ENCODE measurements around the gene TREML1. TPM values are rescaled to one million over a fixed set of nuclear protein-coding genes. Genes with fewer than 3 reads are reported as not detected.

Gene TREML1
- total RNA-seq, 1 donor = 1.1 TPM

DNA sequence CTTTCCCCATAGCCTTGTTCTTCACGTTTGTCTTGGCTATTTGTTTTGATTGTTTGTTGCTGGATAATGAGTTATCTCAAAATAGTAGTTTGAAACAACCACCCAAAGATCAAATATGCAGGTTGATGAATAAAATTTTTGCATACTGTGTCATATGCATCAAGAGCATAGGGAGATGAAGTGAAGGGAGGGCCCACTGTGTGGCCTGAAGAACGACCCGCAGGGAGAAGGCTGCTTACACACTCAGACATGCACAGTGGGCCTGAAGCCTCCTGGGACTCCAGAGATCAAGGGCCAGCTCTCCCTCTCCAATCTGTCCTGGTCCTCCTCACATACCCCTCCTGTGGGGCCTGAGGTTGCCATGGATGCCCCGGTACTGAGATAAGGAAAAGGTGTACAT is 25.0 kb upstream of the TREML1 start:
- no peak for DNase-seq (ENCODE audit: low read depth in 2 of 3, low spot score in 2 of 3)

DNA sequence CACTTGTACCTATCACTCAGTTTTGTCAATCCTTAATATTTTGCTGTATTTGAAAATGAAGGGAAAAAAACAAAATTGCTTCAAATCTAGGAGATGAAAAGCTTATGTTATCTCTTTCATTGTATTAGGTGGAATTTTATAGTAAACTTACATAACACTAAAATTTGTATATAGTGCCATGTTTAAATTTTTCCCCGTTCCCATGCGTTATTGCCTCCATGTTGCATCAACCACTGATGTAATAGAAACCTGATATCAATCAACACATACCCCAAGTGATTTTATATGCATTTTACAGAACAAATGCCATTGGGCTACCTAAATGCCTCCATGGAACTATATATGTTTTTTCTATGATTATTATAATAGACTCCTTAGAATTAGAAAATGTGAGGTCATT is 23.5 kb upstream of the TREML1 start:
- no peak for DNase-seq (ENCODE audit: low read depth in 2 of 3, low spot score in 2 of 3)

- no peak for DNase-seq (ENCODE audit: low read depth in 2 of 3, low spot score in 2 of 3)
These were observed 23.1 kb upstream of the TREML1 start for GRCh38 chr6:41177287-41177686.

DNA sequence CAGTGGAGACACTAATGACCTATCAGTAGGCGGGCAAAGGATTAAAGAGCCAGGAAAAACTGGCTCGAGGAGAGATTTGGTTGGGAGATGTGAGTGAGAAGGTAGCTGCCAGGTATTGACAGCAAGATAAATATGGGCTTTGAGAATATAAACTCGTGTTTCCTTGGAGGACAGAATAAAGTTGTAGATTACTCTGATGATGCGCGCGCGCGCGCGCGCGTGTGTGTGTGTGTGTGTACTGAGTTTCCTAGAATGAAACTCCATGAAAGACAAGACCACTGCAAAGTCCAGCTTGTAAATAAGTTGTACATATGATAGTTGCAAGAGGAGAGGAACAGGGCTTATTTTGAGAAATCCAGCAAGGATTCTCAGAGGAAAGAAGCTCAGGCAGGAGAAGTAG is 22.0 kb upstream of the TREML1 start:
- no peak for DNase-seq (ENCODE audit: low read depth in 2 of 3, low spot score in 2 of 3)

DNA sequence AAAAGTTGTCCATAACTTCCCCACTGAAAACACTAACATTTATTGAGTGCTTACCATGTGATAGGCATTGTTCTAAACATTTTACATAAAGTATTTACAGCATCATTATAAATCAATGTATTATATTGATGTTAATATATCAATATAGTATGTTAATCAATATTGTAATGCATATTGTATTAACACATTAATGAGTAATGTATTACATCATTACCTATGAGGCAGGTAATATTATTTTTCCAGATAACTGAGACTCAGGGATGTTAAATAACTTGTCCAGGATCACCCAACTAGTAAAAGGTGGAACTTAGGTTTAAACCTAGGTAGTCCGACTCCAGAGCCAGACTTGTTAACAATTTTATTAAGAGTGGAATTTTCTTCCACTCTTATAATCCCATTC is 20.9 kb upstream of the TREML1 start:
- DNase-seq (ENCODE audit: low read depth in 2 of 3, low spot score in 2 of 3) = no peak

DNA sequence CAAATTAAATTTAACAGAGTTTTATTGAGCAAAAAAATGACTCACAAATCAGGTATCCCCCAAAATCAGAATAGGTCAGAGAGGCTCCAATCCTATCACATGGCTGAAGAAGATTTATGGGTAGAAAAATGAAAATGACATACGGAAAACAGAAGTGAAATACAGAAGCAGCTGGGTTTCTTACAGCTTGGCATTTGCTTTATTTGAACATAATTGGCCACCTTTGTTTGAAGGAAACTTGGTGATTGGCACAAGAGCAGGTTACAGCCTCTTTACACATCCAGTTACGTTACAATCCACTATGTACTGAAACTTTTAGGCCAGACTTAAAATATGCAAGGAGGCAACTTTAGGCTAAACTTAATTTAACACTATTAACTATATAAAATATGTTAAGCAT is 20.5 kb upstream of the TREML1 start:
- peak in 1 of 3 donors; percentile 35 for DNase-seq (ENCODE audit: low read depth in 2 of 3, low spot score in 2 of 3)

DNA sequence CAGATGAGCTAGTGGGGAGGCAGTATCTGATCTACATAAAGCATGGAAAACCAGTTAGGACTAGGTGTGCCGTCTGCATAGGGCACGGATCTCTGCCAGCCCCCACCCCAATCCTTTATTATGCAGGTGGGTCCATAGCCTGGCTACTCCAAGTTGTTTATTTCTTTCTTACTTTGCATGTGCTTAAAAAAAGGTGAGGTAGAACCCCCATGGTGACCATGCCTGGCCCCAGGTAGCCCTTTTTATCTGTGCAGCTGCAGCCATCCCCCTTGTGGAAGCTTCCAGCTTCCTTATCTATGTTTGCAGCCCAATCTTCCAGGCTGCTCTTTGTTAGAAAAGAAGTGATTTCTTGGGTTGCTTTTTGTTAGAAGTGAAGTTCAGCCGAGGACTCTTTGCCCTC is 17.8 kb upstream of the TREML1 start:
- DNase-seq (ENCODE audit: low read depth in 2 of 3, low spot score in 2 of 3) = no peak

DNA sequence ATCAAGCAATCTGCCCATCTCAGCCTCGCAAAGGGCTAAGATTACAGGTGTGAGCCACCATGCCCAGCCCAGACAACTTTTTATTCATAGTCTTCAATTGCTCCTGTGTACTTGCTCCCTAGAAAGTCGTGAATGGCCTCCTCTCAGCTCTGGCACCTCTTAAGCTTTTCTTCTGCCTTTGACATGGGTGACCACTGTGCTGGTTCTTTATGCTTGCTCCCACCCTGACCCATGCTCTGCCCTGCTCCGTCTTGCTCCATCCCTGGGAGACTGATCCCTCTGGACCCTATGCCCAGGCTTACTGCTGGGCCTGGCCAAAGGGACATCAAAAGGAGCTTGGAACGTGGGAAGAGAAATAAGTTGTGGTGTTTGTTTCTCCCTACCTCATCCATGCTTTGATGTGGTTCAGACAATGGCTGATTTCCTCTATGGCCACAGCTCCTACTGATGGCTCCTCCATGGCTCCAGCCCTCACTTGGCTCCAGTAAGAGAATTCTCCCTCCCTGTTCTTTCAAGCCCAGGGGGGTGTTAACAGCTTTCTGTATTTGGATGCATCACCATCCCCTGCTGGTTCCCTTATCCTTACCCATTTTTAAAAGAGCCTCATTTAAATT is 16.5 kb upstream of the TREML1 start:
- no peak for DNase-seq (ENCODE audit: low read depth in 2 of 3, low spot score in 2 of 3)

GRCh38 chr6:41167173-41167963 is 13.2 kb upstream of the TREML1 start:
- peak in 1 of 3 donors; percentile 42 for DNase-seq (ENCODE audit: low read depth in 2 of 3, low spot score in 2 of 3)

- DNase-seq (ENCODE audit: low read depth in 2 of 3, low spot score in 2 of 3) = no peak
These were observed 10.5 kb upstream of the TREML1 start for GRCh38 chr6:41164551-41165120.

GRCh38 chr6:41163419-41163717 is 9.2 kb upstream of the TREML1 start:
- DNase-seq (ENCODE audit: low read depth in 2 of 3, low spot score in 2 of 3) = no peak

- DNase-seq (ENCODE audit: low read depth in 2 of 3, low spot score in 2 of 3) = no peak
These were observed 8.7 kb upstream of the TREML1 start, which contains the start of gene TREM2 for GRCh38 chr6:41162687-41163418. Gene TREM2, minus strand, starts transcription at chr6:41163116. Its CDS starts 34 bp downstream, at chr6:41163082.

- no peak for DNase-seq (ENCODE audit: low read depth in 2 of 3, low spot score in 2 of 3)
These were observed 7.9 kb upstream of the TREML1 start for GRCh38 chr6:41161851-41162552.

GRCh38 chr6:41161380-41161779 is 7.2 kb upstream of the TREML1 start:
- DNase-seq (ENCODE audit: low read depth in 2 of 3, low spot score in 2 of 3) = no peak

GRCh38 chr6:41160933-41161332 is 6.8 kb upstream of the TREML1 start:
- no peak for DNase-seq (ENCODE audit: low read depth in 2 of 3, low spot score in 2 of 3)

DNA sequence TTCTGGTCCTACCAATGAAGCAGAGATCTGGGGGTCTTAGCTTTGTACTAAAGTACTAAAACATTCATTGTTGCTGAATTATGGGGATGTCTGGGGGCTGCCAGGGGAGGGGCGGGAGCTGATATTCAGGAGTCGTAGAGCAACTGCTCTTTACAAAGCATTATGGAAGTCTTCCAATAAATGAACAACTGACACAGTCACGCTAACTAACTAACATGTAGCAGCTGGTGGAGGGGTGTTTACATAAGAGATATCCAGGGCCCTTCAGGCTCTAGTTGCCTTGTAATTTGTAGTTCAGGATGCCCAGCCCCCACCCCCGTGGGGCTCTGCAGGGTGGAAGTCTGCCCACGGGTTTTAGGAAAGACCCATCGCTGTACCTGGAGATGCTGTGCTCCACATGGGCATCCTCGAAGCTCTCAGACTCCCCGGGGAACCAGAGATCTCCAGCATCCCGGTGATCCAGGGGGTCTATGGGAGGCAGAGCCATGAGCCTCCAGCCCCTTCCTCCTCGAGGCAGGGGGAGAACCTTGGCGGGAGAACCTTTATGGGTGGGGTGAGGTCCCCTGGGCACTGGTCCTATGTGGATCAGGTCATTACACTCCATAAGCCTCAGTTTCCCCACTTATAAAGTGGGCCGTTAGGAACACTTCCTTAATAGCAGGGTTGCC is 5.4 kb upstream of the TREML1 start:
- no peak for DNase-seq (ENCODE audit: low read depth in 2 of 3, low spot score in 2 of 3)

- DNase-seq (ENCODE audit: low read depth in 2 of 3, low spot score in 2 of 3) = no peak
These were observed 3.2 kb upstream of the TREML1 start for GRCh38 chr6:41157323-41157722.

GRCh38 chr6:41156771-41157170 is 2.6 kb upstream of the TREML1 start:
- no peak for DNase-seq (ENCODE audit: low read depth in 2 of 3, low spot score in 2 of 3)

DNA sequence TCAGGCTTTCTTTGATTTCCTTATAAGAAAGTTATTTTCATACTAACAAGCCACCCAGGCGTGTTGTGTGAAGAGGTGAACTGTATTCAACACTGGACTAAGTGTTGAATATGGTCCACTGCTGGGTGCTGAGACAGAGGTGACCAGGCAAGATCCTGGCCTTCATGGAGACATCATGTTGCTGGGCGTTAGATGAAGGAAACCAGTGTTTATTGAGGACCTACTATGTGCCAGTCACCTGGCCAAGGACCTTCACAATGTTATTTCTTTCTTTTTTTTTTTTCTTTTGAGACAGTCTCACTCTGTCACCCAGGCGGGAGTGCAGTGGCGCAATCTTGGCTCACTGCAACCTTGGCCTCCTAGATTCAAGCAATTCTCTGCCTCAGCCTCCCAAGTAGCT is 1.9 kb upstream of the TREML1 start:
- no peak for DNase-seq (ENCODE audit: low read depth in 2 of 3, low spot score in 2 of 3)

DNA sequence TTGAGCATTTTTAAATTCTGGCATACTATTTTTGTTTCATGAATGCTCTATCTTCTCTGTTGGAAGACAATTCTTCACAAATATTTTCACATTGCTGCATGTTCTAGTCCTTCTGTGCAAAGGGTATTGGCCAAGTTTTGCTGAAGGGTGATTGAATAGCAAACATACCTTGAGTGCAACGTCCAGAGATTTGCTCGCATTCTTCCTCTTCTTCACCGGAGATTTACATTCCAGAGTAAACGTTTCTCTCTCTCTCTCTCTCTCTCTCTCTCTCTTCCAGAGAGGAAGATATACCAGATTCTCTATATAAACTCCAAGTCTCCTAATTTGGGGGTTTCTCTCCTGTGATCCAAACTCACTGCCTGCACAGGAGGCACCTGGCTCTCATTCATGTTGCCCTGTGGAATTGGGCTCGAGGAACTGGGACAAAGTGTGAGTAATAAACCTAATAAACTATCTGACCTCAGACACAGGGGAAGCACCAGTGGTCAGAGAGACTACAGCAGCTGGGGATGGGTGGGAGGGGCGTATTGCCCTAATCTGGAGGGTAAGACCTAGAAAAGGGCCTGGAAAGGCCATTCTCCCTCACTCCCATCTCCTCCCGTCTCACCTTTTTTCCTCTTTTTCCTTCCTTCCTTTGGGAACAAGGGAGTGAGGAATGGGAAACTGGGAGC is 1.1 kb upstream of the TREML1 start:
- no peak for DNase-seq (ENCODE audit: low read depth in 2 of 3, low spot score in 2 of 3)

Data from hematopoietic multipotent progenitor cell (in vitro differentiated cells).